GM21717 (cell line): ENCODE data around the gene ENTPD5.
"Not testable (repeated sequence)": the region's sequence is repeated elsewhere in the genome, so short reads cannot be mapped to it uniquely, and the experiment has no call there.

Experiments
- ATAC-seq: cut with Tn5 transposase; IDR thresholded peaks from one replicate; pipeline ENCODE4 v1.9.1; 2021; ENCODE audit warnings: mild to moderate bottlenecking, moderate library complexity; ENCODE audit not compliant: unreplicated experiment

Gene ENTPD5

GRCh38 chr14:73945159-73945670 lies 73.9 kb downstream of the ENTPD5 start:
- ATAC-seq: no peak

DNA sequence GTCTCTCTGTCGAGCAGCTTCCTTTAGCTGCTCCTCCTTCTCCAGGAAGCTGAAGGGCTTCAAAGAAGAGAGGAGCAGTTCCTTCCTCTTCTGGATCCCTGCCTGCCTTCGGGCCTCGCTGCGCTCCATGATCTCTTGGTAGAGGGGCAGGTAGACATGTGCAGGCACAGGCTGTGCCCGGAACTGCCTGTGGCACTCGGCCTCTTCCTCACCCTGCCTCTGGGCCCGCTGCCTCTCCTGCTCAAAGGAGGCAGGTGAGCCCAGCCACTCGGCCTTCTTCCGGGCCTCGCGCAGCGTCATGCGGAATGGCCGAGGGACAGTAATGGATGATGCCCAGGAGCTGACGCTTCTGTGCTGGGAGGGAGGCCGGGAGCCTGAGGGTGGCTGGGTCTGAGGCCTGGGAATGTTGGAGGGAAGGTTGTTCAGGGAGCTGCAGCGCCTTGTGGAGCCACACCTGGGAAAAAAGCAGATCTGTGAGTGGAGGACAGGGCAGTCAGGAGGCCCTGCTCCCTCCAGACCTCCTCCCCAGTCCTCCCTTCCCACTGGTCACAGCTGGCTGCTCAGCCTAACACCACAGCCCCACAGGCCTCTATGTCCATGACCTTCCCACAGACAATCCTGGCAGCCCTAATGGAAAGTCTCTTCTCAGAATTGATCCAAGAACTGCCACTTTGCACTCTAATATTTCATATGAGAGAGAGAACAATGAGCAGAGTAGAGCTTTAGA lies 74.5 kb downstream of the ENTPD5 start:
- ATAC-seq: no peak

DNA sequence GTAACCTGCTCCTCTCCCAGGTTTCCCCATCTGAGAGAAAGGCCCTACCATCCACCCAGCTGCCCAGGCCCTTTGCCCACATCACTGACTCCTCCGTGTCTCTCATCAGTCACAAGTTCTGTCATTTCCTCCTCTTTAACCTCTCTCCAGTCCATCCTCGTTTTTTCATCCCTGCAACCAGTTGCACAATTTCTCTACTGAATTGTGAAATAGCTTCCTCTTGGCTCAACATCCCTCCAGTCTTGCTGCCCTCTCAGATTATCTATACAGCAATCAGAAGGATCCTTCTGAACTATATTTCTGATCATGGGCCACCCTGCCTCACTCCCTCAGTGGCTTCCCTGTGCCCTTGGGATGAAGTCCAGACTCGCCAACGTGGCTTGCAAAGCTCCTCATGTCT lies 76.0 kb downstream of the ENTPD5 start:
- ATAC-seq: no peak

DNA sequence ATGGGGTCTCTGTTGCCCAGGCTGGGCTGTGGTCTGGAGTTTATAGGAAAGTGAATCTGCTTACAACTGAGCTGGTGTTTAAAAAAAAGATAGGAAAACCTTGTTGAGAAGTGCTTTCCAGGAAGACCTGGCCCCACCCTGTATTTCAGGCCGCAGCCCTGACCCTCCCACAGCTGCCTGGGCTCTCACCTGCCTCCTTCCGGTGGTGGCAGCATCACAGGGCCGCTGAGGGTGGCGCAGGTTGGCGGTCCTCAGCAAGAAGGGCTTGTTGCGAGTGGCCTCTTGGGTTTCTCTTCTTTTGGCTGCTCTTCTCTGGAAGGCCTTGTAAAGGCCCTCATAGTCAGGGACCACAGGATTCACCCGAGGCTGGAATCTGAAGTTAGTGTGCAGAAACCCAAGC lies 76.9 kb downstream of the ENTPD5 start:
- no peak for ATAC-seq

DNA sequence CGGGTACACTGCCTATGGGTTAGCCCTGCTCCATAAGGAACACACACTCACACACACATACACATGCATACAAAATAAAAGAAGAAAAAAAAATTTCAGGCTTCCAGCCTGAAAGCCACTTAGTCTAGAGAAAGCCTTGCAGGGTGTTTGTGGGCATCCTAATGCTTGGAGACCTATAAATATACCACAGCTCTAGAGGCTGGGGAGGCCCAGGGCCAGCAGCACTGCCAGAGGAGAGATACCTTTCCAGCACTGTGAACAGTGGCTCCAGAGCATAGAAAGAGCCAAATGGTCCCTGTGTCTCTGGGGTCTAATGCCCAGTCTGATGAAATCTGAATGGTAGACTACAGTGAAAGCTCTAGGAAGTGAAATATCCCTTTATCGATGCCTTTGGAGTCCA lies 82.1 kb downstream of the ENTPD5 start:
- ATAC-seq: no peak

DNA sequence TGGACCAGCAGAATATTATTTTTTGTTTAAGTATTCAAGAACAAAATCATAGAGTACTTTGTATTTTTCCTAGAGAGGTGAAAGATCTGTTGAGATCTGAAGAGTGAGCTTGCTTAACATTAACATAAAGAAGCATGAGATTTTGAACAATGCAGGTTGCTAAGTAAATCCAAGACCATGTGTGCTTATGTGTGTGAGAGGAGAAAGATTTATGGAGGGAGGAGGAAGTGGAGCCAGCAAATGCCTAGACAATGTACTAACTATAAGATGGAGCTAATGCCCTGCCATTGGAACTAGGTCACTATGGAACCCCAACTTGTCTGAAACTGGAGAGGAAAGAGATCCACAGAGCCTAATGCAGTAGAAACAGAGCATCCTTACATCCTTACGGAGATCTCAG lies 82.5 kb downstream of the ENTPD5 start:
- no peak for ATAC-seq

DNA sequence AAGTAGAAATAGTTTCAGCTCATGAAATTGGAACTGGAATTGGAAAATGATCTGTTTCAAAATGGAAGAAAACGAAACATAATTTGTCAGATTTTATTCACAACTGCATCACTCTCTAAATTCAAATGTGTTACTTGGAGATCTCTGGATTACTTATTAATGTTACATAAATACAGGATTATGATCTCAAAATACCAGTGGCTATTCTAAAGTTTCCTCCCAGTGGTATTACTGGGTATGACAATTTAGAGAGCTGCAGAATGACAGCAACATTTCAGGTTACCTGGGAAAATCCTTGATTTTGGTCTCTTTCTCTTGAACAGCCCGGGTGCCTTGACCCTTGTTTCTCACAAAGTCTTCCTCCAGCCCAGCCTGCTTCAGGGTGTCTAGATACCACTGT lies 83.4 kb downstream of the ENTPD5 start:
- no peak for ATAC-seq

- ATAC-seq: no peak
Observed at GRCh38 chr14:73924337-73924736, 94.8 kb downstream of the ENTPD5 start.

- not testable (repeated sequence) for ATAC-seq
Observed at GRCh38 chr14:73919457-73919856, 99.6 kb downstream of the ENTPD5 start.

GRCh38 chr14:73916324-73916723 lies 102.8 kb downstream of the ENTPD5 start:
- ATAC-seq: no peak

DNA sequence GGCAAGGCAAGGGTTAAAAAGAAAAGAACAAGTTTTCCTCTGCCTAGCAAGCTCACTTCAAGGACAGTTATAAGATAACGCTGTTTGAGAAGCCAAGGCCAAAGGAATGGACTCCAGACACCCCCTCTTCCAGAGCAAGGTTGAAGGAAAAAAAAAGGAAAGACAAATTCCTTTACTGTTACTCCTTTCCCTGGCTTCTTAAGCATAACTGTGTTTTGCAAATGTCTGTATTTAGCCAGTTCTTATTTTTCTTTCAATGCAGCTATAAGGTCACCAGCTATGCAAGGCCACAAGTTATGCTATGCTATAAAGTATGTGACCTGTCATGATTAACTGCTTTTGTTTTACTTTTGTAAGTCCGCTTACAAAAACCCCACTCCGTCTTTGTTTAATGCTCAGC lies 105.8 kb downstream of the ENTPD5 start:
- no peak for ATAC-seq

DNA sequence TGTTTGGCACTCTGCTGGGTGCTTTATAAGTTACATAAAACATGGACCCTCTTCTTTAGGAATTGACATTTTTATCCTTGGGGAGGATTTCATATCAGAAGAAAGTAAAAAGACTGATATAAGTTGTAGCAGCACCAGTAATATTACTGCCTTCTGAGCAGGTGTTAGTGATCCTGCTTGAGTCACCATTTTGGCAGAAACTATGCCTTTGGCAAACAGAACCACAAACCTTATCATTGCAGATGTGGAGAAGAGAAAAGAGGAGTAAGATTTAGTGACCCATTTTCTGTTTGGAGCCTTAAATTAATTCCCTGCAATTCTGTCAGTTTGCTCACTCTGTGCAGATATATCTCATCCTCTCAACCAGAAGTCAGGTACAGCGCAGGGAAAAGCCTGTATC lies 109.4 kb downstream of the ENTPD5 start:
- ATAC-seq: no peak
